GM23338 (cell line): Measurements from ENCODE around the gene NIPA2. TPM values are rescaled to one million over a fixed set of nuclear protein-coding genes. Genes with fewer than 3 reads are reported as not detected.

Experiments used
- ATAC-seq: fragments of 200-7000 bp; cut with Tn5 transposase; 3 replicates; pipeline ENCODE4 v1.9.1; 2020
- DNase-seq: peaks from one replicate; pipeline ENCODE4 v3.0.0-alpha.2; 2015; ENCODE audit warnings: low spot score
- H2AFZ ChIP-seq: fragments of 200-600 bp; sonication (generic); 2 replicates; pipeline ENCODE4 v1.8.0; 2016; ENCODE audit warnings: antibody characterized with exemption, mild to moderate bottlenecking, moderate library complexity
- H3F3A ChIP-seq: fragments of 200-600 bp; sonication (generic); replicated peaks from 2 replicates; pipeline ENCODE4 v1.8.0; 2017; ENCODE audit warnings: antibody characterized with exemption, mixed run types, low read depth
- H3K27ac ChIP-seq: fragments of 200-600 bp; sonication (generic); 2 replicates; pipeline ENCODE4 v1.6.1; 2016; ENCODE audit warnings: low read depth
- H3K27me3 ChIP-seq: fragments of 200-600 bp; sonication (generic); 2 replicates; pipeline ENCODE4 v1.8.0; 2016; ENCODE audit warnings: mild to moderate bottlenecking, mixed run types, moderate library complexity; ENCODE audit not compliant: insufficient read depth
- H3K36me3 ChIP-seq: fragments of 200-600 bp; sonication (generic); 2 replicates; pipeline ENCODE4 v1.8.0; 2016; ENCODE audit warnings: mild to moderate bottlenecking; ENCODE audit not compliant: insufficient read depth
- H3K4me1 ChIP-seq: fragments of 200-600 bp; sonication (generic); 2 replicates; pipeline ENCODE4 v1.8.0; 2016; ENCODE audit warnings: mild to moderate bottlenecking, moderate library complexity; ENCODE audit not compliant: insufficient read depth
- H3K4me2 ChIP-seq: fragments of 200-600 bp; sonication (generic); 2 replicates; pipeline ENCODE4 v1.7.1; 2017; ENCODE audit warnings: mixed run types
- H3K4me3 ChIP-seq: fragments of 200-600 bp; sonication (generic); 2 replicates; pipeline ENCODE4 v1.6.1; 2016; ENCODE audit warnings: mixed run types
- H3K79me2 ChIP-seq: fragments of 200-600 bp; sonication (generic); replicated peaks from 2 replicates; pipeline ENCODE4 v1.8.0; 2017; ENCODE audit warnings: mild to moderate bottlenecking; ENCODE audit not compliant: insufficient read depth
- H3K9me2 ChIP-seq: fragments of 200-600 bp; sonication (generic); 2 replicates; pipeline ENCODE4 v1.8.0; 2017; ENCODE audit not compliant: insufficient read depth
- H4K20me1 ChIP-seq: fragments of 200-600 bp; sonication (generic); replicated peaks from 2 replicates; pipeline ENCODE4 v1.8.0; 2017; ENCODE audit warnings: mild to moderate bottlenecking; ENCODE audit not compliant: insufficient read depth
- H3K27ac Mint-ChIP-seq: 2 replicates; pipeline ENCODE4 v1.8.0; 2020; ENCODE audit warnings: inconsistent platforms, mild to moderate bottlenecking, moderate library complexity, mixed read lengths
- H3K27me3 Mint-ChIP-seq: 3 replicates; pipeline ENCODE4 v1.8.0; 2022; ENCODE audit warnings: low read depth, mild to moderate bottlenecking, moderate library complexity, mixed read lengths, inconsistent platforms; ENCODE audit not compliant: insufficient read depth, poor library complexity
- H3K36me3 Mint-ChIP-seq: 3 replicates; pipeline ENCODE4 v1.8.0; 2021; ENCODE audit warnings: low read depth, mild to moderate bottlenecking, inconsistent platforms, moderate library complexity, mixed read lengths
- H3K4me1 Mint-ChIP-seq: 3 replicates; pipeline ENCODE4 v1.8.0; 2020; ENCODE audit warnings: mild to moderate bottlenecking, inconsistent platforms, mixed read lengths
- H3K4me3 Mint-ChIP-seq: 3 replicates; pipeline ENCODE4 v1.8.0; 2021; ENCODE audit warnings: moderate library complexity, mild to moderate bottlenecking, inconsistent platforms, mixed read lengths
- H3K9me3 Mint-ChIP-seq: 3 replicates; pipeline ENCODE4 v1.8.0; 2020; ENCODE audit warnings: moderate library complexity, mild to moderate bottlenecking, inconsistent platforms, mixed read lengths
- CREB1 ChIP-seq: fragments of 250-450 bp; sonication (Bioruptor Pico); IDR thresholded peaks from 2 replicates; pipeline ENCODE4 v1.5.0; 2020; ENCODE audit warnings: low read depth, mild to moderate bottlenecking, moderate library complexity
- CTCF ChIP-seq, 2 experiments: fragments of 200-600 bp in 1 of 2; sonication (generic) in 1 of 2; conservative IDR thresholded peaks; 2 replicates each; pipeline versions ENCODE4 v1.5.1 to v1.6.1; 2016 to 2017; ENCODE audit warnings: antibody characterized with exemption in 2 of 2, low read depth in 2 of 2, mild to moderate bottlenecking in 2 of 2, moderate library complexity in 1 of 2
- ETS1 ChIP-seq: IDR thresholded peaks from 2 replicates; pipeline ENCODE4 v1.6.1; 2016; ENCODE audit warnings: antibody characterized with exemption
- EZH2 ChIP-seq: fragments of 200-600 bp; sonication (generic); IDR thresholded peaks from one replicate; pipeline ENCODE4 v1.8.0; 2017; ENCODE audit warnings: antibody characterized with exemption, mild to moderate bottlenecking, low read depth; ENCODE audit not compliant: unreplicated experiment
- EZH2phosphoT487 ChIP-seq: fragments of 200-600 bp; sonication (generic); IDR thresholded peaks from one replicate; pipeline ENCODE4 v1.8.1; 2018; ENCODE audit warnings: antibody characterized with exemption; ENCODE audit not compliant: unreplicated experiment
- JUNB ChIP-seq: IDR thresholded peaks from one replicate; pipeline ENCODE4 v1.6.1; 2016; ENCODE audit warnings: antibody characterized with exemption; ENCODE audit not compliant: unreplicated experiment
- NANOG ChIP-seq: IDR thresholded peaks from 2 replicates; pipeline ENCODE4 v1.6.1; 2016; ENCODE audit warnings: antibody characterized with exemption, borderline replicate concordance
- POLR2AphosphoS5 ChIP-seq: IDR thresholded peaks from 2 replicates; pipeline ENCODE4 v1.6.1; 2016; ENCODE audit warnings: antibody characterized with exemption, low read depth
- REST ChIP-seq: IDR thresholded peaks from one replicate; pipeline ENCODE4 v1.6.1; 2018; ENCODE audit warnings: antibody characterized with exemption; ENCODE audit not compliant: unreplicated experiment
- STAT1 ChIP-seq: IDR thresholded peaks from one replicate; pipeline ENCODE4 v1.6.1; 2016; ENCODE audit warnings: antibody characterized with exemption; ENCODE audit not compliant: unreplicated experiment
- ZNF114 ChIP-seq: fragments of 250-450 bp; sonication (Bioruptor Pico); IDR thresholded peaks from 2 replicates; pipeline ENCODE4 v1.5.0; 2020; ENCODE audit warnings: mild to moderate bottlenecking, moderate library complexity
- ZNF331 ChIP-seq: fragments of 250-450 bp; sonication (Bioruptor Pico); IDR thresholded peaks from 2 replicates; pipeline ENCODE4 v1.5.0; 2020; ENCODE audit warnings: low read depth, mild to moderate bottlenecking, moderate library complexity
- ZNF462 ChIP-seq: fragments of 250-450 bp; sonication (Bioruptor Pico); IDR thresholded peaks from 2 replicates; pipeline ENCODE4 v1.5.0; 2020; ENCODE audit warnings: mild to moderate bottlenecking, moderate library complexity
- polyA plus RNA-seq: library from polyadenylated mRNA; unstranded; fragments of >200 nt; fragmentation: Nextera tagmentation; extraction: Ambion mirVana; gene quantifications from 2 replicates; pipeline ENCODE4 v1.2.1, GENCODE V29; 2016
- total RNA-seq: library from RNA; depleted of rRNA; stranded (reverse); fragments of >200 nt; shearing (Covaris generic); gene quantifications from 2 replicates; pipeline ENCODE4 v1.2.3, GENCODE V29; 2014

NIPA2 gene
- total and polyA plus RNA-seq, 2 experiments from 2014 or later: 35.0 to 105 TPM

GRCh38 chr15:22873841-22874240 is 35.4 kb downstream of the NIPA2 start:
- TF ChIP-seq NANOG (no peak), CREB1 (CRISPR knock-in tag) (no peak), ZNF331 (CRISPR knock-in tag) (no peak), CTCF (conservative IDR thresholded peaks at IDR 0.05; ENCODE audit: low read depth in 2 of 2) (no peak), REST (no peak), EZH2 (no peak), JUNB (no peak), STAT1 (no peak), ZNF462 (CRISPR knock-in tag) (no peak), POLR2AphosphoS5 (no peak), ZNF114 (no peak), EZH2phosphoT487 (no peak), ETS1 (no peak)
- ATAC-seq: no peak
- H3K4me2 ChIP-seq: 0 out of 2 replicates have a peak overlapping the region, but pooled peaks have one; percentile 38
- no peak overlapping the region for H3K4me3 Mint-ChIP-seq
- no peaks in the 10 kb centered on the region for H3F3A ChIP-seq
- H3K4me1 Mint-ChIP-seq: peaks cover 20% of the 10 kb centered on the region
- H3K27ac Mint-ChIP-seq: peak overlapping the region; percentile 98
- H3K36me3 Mint-ChIP-seq: peaks cover 81% of the 10 kb centered on the region
- H2AFZ ChIP-seq: no peak overlapping the region
- H4K20me1 ChIP-seq: peaks cover 4% of the 10 kb centered on the region; the same call in 1 of the 2 replicates
- H3K79me2 ChIP-seq: 0 out of 2 replicates have a peak, but pooled peaks cover 2% of the 10 kb centered on the region
- H3K27me3 ChIP-seq: no peaks in the 10 kb centered on the region
- peaks cover 14% of the 10 kb centered on the region for H3K27me3 Mint-ChIP-seq
- H3K9me3 Mint-ChIP-seq: peaks cover 2% of the 10 kb centered on the region; the same call in 2 of the 3 replicates
- H3K36me3 ChIP-seq: peaks cover 12% of the 10 kb centered on the region; the same call in 1 of the 2 replicates
- H3K4me1 ChIP-seq: no peaks in the 10 kb centered on the region
- DNase-seq: no peak
- H3K9me2 ChIP-seq: no peaks in the 10 kb centered on the region
- 0 out of 2 replicates have a peak overlapping the region, but pooled peaks have one; percentile 20 for H3K4me3 ChIP-seq
- peak overlapping the region; percentile 85; the same call in 1 of the 2 replicates for H3K27ac ChIP-seq
